Measurements from ENCODE around the gene ZNF613. TPM values are rescaled to one million over a fixed set of nuclear protein-coding genes. Genes with fewer than 3 reads are reported as not detected.
"Not testable (repeated sequence)": the region's sequence is repeated elsewhere in the genome, so short reads cannot be mapped to it uniquely, and the experiment has no call there.

Gene ZNF613
- 2.5 and 9.3 TPM in 2 replicates for total RNA-seq (2014; rRNA removed; shearing (Covaris generic))

DNA sequence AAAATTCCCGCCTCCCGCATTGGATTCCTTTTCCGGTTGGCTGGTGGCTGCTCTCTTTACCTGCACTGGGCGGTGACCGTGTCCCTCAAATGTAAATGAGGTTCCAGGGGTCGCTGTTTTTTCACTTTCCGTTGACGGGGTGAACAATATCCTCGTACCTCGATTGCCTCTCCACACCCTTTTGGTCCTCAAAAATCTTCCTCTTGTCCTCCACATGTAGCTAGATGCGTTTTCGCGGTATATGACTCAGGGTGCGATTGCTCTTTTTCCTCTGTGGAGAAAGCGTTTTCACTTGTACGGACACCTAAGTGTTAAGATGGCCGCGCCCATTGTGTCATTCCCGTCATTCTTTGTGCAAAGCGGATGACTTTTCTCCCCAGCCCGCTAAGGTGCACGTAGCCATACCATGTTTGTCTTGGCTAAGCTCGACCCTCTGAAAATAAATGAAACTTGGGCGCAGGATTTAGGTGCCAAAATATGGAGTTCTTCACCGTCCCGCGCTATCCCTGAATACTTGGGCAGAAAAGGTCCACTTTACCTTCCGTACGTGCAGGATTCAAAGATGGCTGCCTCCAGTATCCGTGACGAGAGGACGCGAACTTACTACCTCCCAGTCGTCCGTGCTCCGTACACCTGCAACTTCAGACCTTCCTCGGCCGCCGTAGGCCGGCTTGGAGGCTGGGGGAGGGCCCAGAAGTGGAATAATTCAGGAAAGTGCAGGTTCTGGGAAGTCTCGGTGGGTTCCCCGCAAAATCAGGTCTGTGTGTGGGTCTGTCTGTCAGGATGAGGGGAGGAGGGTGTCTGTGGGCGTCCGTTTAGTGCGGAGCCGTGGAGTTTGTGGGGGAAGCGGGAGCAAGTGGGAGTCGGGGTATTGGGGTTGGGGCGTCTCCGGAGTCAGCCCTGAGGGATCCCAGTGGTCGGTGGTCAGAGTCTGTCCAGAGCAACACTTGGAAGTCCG lies at the start of gene ZNF613:
TSS of gene ZNF613 (plus strand) at position 689 of the 958 bp plus-strand sequence. CDS start 8,749 bp downstream, outside the sequence.
- DNase-seq (ENCODE audit: low spot score) = peak; percentile 97

- DNase-seq (ENCODE audit: low spot score) = no peak
These were observed 44.8 kb upstream of the ZNF613 start for GRCh38 chr19:51882518-51882917.

- DNase-seq (ENCODE audit: low spot score) = no peak
These were observed 42.6 kb upstream of the ZNF613 start for GRCh38 chr19:51884713-51885112.

DNA sequence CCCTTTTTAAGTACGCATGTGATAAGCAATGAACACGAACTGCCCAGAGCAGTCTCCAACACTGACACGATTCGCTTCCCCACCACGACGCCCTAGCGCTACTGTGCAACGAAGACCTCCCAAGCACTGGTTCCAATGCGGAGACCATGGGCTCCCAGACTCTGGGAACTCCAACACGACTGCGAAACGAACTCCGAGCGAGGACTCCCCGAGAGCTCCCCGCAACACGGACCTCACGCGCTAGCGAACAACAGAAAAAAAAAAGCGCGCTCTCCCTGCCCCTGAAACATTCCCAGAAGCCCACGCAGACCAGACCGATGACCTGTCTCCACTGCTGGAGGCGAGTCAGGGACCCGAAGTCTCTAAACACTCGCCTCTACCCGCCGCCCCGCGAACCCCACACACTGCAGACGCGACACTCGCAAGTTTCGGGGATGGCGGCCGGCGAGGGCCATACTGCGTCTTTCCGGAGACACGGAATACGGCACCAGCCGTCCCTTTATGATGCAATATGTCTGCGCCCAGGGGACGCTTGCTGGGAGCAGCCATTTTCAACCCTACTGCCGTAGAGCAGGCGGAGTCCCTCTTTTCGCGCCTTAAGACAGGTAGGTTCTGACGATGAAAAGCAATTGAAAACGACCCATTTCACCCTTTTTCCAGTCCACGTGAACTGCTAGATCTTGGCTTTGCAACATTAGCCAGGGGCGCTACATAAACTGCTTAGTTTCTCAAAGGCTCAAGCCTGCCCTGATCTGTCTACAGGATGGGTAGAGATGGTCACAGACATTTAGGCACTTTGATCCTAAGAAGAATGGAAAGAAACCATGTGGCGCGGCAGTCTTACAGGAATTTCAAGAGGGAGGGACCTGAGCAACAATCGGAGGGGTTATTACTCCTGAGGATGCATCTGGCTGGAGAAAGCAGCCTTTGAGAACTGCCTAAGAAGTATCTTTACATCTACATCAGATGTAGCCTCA lies 39.5 kb upstream of the ZNF613 start, which contains the start of gene ZNF577:
TSS of gene ZNF577 (minus strand) at position 430 of the 977 bp plus-strand sequence. CDS start 7,569 bp downstream, outside the sequence.
- peak; percentile 92 for DNase-seq (ENCODE audit: low spot score)

DNA sequence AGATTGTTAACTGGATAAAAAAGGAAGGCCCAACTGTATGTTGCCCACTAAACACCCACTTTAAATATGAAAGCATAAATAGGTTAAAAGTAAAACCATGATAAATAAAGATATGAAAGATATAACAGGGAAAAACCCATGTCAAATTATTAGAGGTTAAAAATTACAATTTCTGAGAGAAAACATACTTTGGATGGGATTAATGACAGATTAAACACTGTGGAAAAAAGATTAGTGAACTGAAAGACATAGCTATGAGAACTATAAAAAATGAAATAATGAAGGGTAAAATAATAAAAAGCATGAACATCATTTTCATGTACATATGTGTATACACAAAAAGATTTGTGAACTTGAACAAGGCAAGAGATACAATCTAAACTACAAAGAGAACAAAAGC lies 37.3 kb upstream of the ZNF613 start:
- no peak for DNase-seq (ENCODE audit: low spot score)

- DNase-seq (ENCODE audit: low spot score) = no peak
These were observed 36.0 kb upstream of the ZNF613 start for GRCh38 chr19:51891193-51891747.

DNA sequence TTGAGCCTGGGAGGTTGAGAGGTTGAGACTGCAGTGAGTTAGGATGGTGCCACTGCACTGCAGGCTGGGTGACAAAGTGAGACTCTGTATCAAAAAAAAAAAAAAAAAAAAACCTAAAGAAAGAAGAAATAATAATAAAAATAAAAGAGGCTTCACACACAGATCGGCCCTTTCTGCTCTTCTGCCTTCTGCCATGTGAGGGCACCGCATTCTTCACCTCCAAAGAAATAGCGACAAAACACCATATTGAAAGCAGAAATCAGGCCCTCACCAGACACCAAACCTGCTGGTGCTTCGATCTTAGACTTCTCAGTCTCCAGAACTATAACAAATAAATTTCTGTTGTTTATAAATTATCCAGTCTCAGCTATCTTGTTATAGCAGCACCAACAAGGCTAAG lies 25.4 kb upstream of the ZNF613 start:
- DNase-seq (ENCODE audit: low spot score) = no peak

- no peak for DNase-seq (ENCODE audit: low spot score)
These were observed 24.1 kb upstream of the ZNF613 start for GRCh38 chr19:51903192-51903591.

- DNase-seq (ENCODE audit: low spot score) = peak; percentile 84
These were observed 22.7 kb upstream of the ZNF613 start, which contains the start of gene ZNF649 for GRCh38 chr19:51904331-51905165. Gene ZNF649 (minus strand): TSS chr19:51905017. CDS start chr19:51900107, 4,910 bp downstream.

DNA sequence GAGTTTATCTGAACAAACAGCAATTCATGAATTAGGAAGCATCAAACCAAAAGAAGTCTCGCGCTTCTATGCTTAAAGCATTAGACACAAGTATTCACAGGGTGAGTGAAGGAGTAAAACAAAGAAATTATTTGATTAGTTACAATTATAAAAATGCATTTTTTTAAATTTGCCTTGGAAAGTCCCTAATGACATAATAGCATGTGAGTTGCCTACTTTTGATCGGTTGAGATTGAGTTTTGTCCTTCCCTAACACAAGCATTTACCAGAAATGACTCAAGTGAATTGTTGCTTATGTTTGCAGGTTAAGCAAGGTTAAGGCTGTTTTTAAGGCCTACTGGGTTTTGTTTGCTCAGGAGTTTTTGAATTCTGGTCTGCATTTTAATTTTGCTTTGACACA lies 22.1 kb upstream of the ZNF613 start:
- DNase-seq (ENCODE audit: low spot score) = no peak

- not testable (repeated sequence) for DNase-seq (ENCODE audit: low spot score)
These were observed 21.6 kb upstream of the ZNF613 start for GRCh38 chr19:51905639-51906038.

DNA sequence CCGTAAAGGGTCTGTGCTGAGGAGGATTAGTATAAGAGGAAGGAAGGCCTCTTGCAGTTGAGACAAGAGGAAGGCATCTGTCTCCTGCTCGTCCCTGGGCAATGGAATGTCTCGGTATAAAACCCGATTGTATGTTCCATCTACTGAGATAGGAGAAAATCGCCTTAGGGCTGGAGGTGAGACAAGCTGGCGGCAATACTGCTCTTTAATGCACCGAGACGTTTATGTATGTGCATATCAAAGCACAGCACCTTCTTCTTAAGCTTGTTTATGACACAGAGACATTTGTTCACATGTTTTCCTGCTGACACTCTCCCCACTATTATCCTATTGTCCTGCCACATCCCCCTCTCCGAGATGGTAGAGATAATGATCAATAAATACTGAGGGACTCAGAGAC lies 21.2 kb upstream of the ZNF613 start:
- DNase-seq (ENCODE audit: low spot score) = not testable (repeated sequence)

- DNase-seq (ENCODE audit: low spot score) = not testable (repeated sequence)
These were observed 19.3 kb upstream of the ZNF613 start for GRCh38 chr19:51907981-51908380.

- no peak for DNase-seq (ENCODE audit: low spot score)
These were observed 11.9 kb upstream of the ZNF613 start for GRCh38 chr19:51915324-51915867.

- no peak for DNase-seq (ENCODE audit: low spot score)
These were observed 11.1 kb upstream of the ZNF613 start for GRCh38 chr19:51916167-51916566.

DNA sequence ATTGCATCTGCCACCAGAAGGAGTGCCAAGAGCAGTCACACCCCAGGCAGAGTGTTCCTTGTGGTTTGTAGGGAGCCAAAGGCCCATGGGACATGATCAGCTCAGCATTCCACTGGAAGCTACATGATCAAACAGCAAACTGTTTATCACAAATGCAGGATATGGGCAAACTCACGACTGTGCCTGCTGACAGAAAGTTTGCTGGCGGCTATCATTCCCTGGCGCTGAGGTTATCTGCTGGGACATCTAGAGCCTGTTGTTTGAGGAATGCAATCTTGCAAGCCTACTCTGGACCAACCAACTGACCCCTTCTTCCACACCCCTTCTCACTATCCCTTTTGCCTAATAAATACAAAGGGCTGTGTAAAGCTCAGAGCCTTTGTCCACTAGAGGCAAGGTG lies 7.7 kb upstream of the ZNF613 start:
- DNase-seq (ENCODE audit: low spot score) = no peak

DNA sequence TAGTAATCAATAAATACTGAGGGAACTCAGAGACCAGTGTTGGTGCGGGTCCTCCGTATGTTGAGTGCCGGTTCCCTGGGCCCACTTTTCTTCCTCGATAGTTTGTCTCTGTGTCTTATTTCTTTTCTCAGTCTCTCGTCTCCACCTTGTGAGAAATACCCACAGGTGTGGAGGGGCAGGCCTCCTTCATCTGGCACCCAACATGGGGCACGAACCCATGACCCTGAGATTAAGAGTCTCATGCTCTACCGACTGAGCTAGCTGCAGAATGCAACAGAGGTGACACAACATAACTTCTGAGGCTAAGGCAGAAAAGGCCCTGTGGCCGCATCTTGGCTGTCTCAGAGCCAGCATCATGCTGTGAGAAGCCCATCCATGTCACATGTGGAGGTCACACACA lies 5.3 kb upstream of the ZNF613 start:
- DNase-seq (ENCODE audit: low spot score) = no peak

- DNase-seq (ENCODE audit: low spot score) = no peak
These were observed 867 bp upstream of the ZNF613 start for GRCh38 chr19:51926426-51926783.

DNA sequence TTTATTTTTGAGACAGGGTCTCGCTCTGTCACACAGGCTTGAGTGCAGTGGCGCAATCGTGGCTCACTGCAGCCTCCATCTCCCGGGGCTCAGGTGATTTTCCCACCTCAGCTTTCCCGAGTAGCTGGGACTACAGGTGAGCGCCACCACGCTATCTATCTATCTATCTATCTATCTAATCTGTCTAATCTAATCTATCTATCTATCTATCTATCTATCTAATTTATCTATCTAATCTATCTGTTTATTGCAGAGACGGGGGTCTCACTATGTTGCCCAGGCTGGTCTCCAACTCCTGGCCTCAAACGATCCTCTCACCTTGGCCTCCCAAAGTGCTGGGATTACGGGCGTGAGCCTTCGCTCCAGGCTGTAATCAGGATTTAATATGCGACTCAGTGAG lies 587 bp downstream of the ZNF613 start:
- DNase-seq (ENCODE audit: low spot score) = no peak

- DNase-seq (ENCODE audit: low spot score) = no peak
These were observed 4.6 kb downstream of the ZNF613 start for GRCh38 chr19:51931921-51932320.
